Stimulated activated CD4-positive, alpha-beta T cell treated with anti-CD3 and anti-CD28 coated beads, Interleukin-4, amount 100 ng/mL, for 1 hour (primary cell): ENCODE results near the gene APLP2.
"Not testable (repeated sequence)": the region's sequence is repeated elsewhere in the genome, so short reads cannot be mapped to it uniquely, and the experiment has no call there.

Experiments used
- DNase-seq: peaks from one replicate; pipeline ENCODE4 v3.0.0-alpha.2; 2020

The APLP2 gene

GRCh38 chr11:130178441-130179339 is 109.0 kb downstream of the APLP2 start:
- DNase-seq = no peak

GRCh38 chr11:130179396-130180306 is 110.0 kb downstream of the APLP2 start:
- DNase-seq = no peak

GRCh38 chr11:130180491-130180890 is 110.8 kb downstream of the APLP2 start:
- DNase-seq = no peak

- no peak for DNase-seq
Measured at GRCh38 chr11:130180896-130181294, 111.2 kb downstream of the APLP2 start.

GRCh38 chr11:130181295-130182272 is 111.9 kb downstream of the APLP2 start:
- no peak for DNase-seq

- no peak for DNase-seq
Measured at GRCh38 chr11:130183878-130184610, 114.3 kb downstream of the APLP2 start.

GRCh38 chr11:130187096-130187495 is 117.4 kb downstream of the APLP2 start:
- DNase-seq = no peak

GRCh38 chr11:130188047-130188446 is 118.4 kb downstream of the APLP2 start:
- no peak for DNase-seq

GRCh38 chr11:130188585-130189347 is 119.1 kb downstream of the APLP2 start:
- no peak for DNase-seq

GRCh38 chr11:130189492-130190210 is 120.0 kb downstream of the APLP2 start:
- no peak for DNase-seq

- DNase-seq = no peak
Measured at GRCh38 chr11:130190371-130190881, 120.7 kb downstream of the APLP2 start.

GRCh38 chr11:130191896-130192295 is 122.2 kb downstream of the APLP2 start:
- no peak for DNase-seq

- no peak for DNase-seq
Measured at GRCh38 chr11:130192845-130193267, 123.2 kb downstream of the APLP2 start.

GRCh38 chr11:130193551-130193950 is 123.9 kb downstream of the APLP2 start:
- not testable (repeated sequence) for DNase-seq
